Measurements from ENCODE around the gene PCBP3. TPM values are rescaled to one million over a fixed set of nuclear protein-coding genes. Genes with fewer than 3 reads are reported as not detected.

PCBP3 gene
- total RNA-seq, 1 experiment from 2014 or later: 10.9 TPM

DNA sequence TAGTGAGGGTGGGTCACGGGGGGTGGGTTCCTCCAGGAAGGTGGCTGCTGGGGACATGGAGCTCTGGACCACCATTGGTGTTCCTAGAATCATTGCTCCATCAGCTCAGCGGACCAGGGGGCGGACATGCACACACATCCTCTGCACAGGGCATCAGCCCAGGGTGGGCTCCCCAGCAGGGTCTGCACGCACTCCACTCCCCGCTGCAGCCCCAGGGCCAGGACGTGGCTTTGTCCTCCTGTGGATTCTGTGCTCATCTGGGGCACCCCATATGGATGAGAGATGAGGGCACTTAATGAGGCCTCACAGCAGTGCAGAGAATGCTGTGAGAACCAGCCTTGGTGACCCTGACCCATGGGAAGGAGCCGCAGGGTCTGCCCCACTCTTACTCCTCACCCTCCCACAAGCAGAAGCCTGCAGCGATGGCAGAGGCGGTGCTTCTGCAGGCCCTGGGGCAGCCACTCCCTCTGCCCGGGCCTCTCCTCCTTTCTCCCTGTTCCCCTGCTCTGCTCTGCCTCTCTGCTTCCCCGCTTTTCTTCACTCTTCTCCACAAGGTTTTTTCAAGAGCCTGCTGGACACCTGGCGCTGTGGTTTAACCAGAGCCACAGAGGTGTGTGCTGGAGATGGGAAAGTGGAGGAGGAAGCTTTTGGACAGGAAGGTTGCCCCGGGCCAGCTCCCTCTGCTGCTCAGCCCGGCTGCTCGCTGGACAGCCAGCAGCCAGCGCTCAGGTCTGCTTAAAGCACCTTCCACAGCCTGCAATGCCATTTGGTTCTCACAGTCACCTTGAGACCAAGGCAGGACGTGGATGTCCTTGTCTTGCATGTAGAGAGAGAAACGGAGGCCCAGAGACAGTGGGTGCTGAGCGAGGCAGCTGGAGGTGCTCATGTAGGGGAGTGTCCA, 26.3 kb upstream of the PCBP3 start:
- H3K23ac ChIP-seq (ENCODE audit: insufficient read length, low read depth, low read length): no peak overlapping the region
- no peak overlapping the region for H2AFZ ChIP-seq (ENCODE audit: low read length)
- H2BK20ac ChIP-seq (ENCODE audit: low read depth, low read length, poor library complexity, severe bottlenecking): no peak overlapping the region
- no peak overlapping the region for H3K27ac ChIP-seq (ENCODE audit: insufficient read length, low read depth, low read length)
- peaks cover 17% of the 10 kb centered on the region for H3K27me3 Mint-ChIP-seq (ENCODE audit: low read depth)
- H3K4me1 Mint-ChIP-seq: peaks cover 11 to 12% of the 10 kb centered on the region in 2 experiments
- H2BK12ac ChIP-seq (ENCODE audit: insufficient read length, low read depth, low read length): no peak overlapping the region
- DNase-seq: peak; percentile 53
- H3K4me1 ChIP-seq (ENCODE audit: insufficient read depth, low read length): no peaks in the 10 kb centered on the region
- no peak overlapping the region for H3K4me2 ChIP-seq (ENCODE audit: insufficient read depth, insufficient read length, low read length)
- TF ChIP-seq, protein P1, sequence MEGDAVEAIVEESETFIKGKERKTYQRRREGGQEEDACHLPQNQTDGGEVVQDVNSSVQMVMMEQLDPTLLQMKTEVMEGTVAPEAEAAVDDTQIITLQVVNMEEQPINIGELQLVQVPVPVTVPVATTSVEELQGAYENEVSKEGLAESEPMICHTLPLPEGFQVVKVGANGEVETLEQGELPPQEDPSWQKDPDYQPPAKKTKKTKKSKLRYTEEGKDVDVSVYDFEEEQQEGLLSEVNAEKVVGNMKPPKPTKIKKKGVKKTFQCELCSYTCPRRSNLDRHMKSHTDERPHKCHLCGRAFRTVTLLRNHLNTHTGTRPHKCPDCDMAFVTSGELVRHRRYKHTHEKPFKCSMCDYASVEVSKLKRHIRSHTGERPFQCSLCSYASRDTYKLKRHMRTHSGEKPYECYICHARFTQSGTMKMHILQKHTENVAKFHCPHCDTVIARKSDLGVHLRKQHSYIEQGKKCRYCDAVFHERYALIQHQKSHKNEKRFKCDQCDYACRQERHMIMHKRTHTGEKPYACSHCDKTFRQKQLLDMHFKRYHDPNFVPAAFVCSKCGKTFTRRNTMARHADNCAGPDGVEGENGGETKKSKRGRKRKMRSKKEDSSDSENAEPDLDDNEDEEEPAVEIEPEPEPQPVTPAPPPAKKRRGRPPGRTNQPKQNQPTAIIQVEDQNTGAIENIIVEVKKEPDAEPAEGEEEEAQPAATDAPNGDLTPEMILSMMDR (conservative IDR thresholded peaks at IDR 0.05): peak; percentile 30; the same call in 2 of the 3 replicates
- 0 out of 5 replicates have a peak, but pooled peaks cover 0 to 2% of the 10 kb centered on the region in 2 experiments for H3K9me3 Mint-ChIP-seq
- H3K27ac Mint-ChIP-seq: peak overlapping the region in 1 of 3 experiments; percentile 64; a peak in 1 of 7 replicates
- no peaks in the 10 kb centered on the region for H3K36me3 Mint-ChIP-seq (ENCODE audit: insufficient read depth in 1 of 3, low read depth in 3 of 3)
- no peak overlapping the region for H2BK120ac ChIP-seq (ENCODE audit: low read depth, low read length, poor library complexity, severe bottlenecking)
- H4K8ac ChIP-seq (replicated peaks; ENCODE audit: insufficient read length, low read depth, low read length): no peak overlapping the region
- H3K27me3 ChIP-seq (ENCODE audit: insufficient read depth, low read length): no peaks in the 10 kb centered on the region
- H3T11ph ChIP-seq (ENCODE audit: low read length): no peak overlapping the region
- H3K18ac ChIP-seq (ENCODE audit: insufficient read length, low read depth, low read length): no peak overlapping the region
- no CpG with 5 or more reads among the region's 19 CpGs for WGBS (ENCODE audit: extremely low coverage, insufficient read length, low lambda C conversion rate)
- H3K9ac ChIP-seq (ENCODE audit: extremely low read depth, insufficient read length, low read length): no peak overlapping the region
- H4K91ac ChIP-seq (ENCODE audit: insufficient read length, low read depth, low read length): no peak overlapping the region
- H3K14ac ChIP-seq (ENCODE audit: insufficient read depth, low read length): no peak overlapping the region
- no peaks in the 10 kb centered on the region for H4K20me1 ChIP-seq (ENCODE audit: control insufficient read depth, insufficient read depth, insufficient read length)
- H4K5ac ChIP-seq (ENCODE audit: insufficient read length, low read depth, low read length): no peak overlapping the region
- no peaks in the 10 kb centered on the region for H3K79me1 ChIP-seq (ENCODE audit: insufficient read depth, low read depth, low read length, poor library complexity, severe bottlenecking)
- H3K9me3 ChIP-seq (ENCODE audit: control insufficient read depth, low read depth, low read length): no peaks in the 10 kb centered on the region
- H2BK5ac ChIP-seq (ENCODE audit: insufficient read length, low read length): no peak overlapping the region
- H2BK15ac ChIP-seq (ENCODE audit: low read depth, low read length): no peak overlapping the region
- no peak overlapping the region for H3K56ac ChIP-seq (ENCODE audit: insufficient read length, low read depth, low read length)
- H2AK5ac ChIP-seq (ENCODE audit: insufficient read length, low read length): no peak overlapping the region
- H3K79me2 ChIP-seq (ENCODE audit: insufficient read depth, low read length): peaks cover 2% of the 10 kb centered on the region; the same call in 1 of the 2 replicates
- H3K4ac ChIP-seq (ENCODE audit: low read depth, low read length): no peak overlapping the region
- H3K4me3 Mint-ChIP-seq: peak overlapping the region in 1 of 2 experiments; percentile 48; a peak in 1 of 5 replicates
- H3K23me2 ChIP-seq (ENCODE audit: insufficient read length, low read depth, low read length, poor library complexity, severe bottlenecking): no peaks in the 10 kb centered on the region
